GM12878 (cell line): ENCODE measurements around the gene PAX2. TPM values are rescaled to one million over a fixed set of nuclear protein-coding genes. Genes with fewer than 3 reads are reported as not detected.

Experiments
- ATAC-seq: fragments of 200-7000 bp; cut with Tn5 transposase; 3 replicates; pipeline ENCODE4 v1.9.1; 2020; ENCODE audit warnings: mild to moderate bottlenecking, moderate library complexity
- BruUV-seq: library from RNA; stranded (reverse); fragments of 400-500 nt; replicated peaks from 2 replicates; lab custom pipeline; 2021; lab: Mats Ljungman, UMichigan
- CTCF ChIA-PET: fragments of 300-600 bp; sonication (Branson Sonifier 250); formaldehyde crosslinking; extraction: SDS; loops from one replicate; lab custom pipeline; 2021; ENCODE audit warnings: inconsistent platforms; lab: Yijun Ruan, JAX
- POLR2A ChIA-PET: fragments of 350-600 bp; formaldehyde crosslinking; extraction: SDS; loops from one replicate; lab custom pipeline; 2021; ENCODE audit warnings: inconsistent platforms; lab: Charles Lee
- RAD21 ChIA-PET: fragments of 300-600 bp; sonication (Branson Sonifier 250); formaldehyde crosslinking; loops from one replicate; lab custom pipeline; 2023; ENCODE audit warnings: antibody characterized with exemption; ENCODE audit not compliant: unreplicated experiment; lab: Charles Lee
- SMC1A ChIA-PET: fragments of 300-600 bp; sonication (Branson Sonifier 250); formaldehyde crosslinking; loops from one replicate; lab custom pipeline; 2023; ENCODE audit not compliant: unreplicated experiment, uncharacterized antibody; lab: Charles Lee
- DNase-seq: peaks from one replicate; pipeline ENCODE4 v3.0.0-alpha.2; 2011; ENCODE audit warnings: low read depth, low spot score
- FAIRE-seq: peaks from 3 replicates; lab custom pipeline; 2011; peaks lifted over from hg19 to GRCh38; lab: Jason Lieb, UNC
- H2AFZ ChIP-seq: 2 replicates; pipeline ENCODE4 v1.6.0; 2011; ENCODE audit warnings: low read depth, low read length, control low read depth; ENCODE audit not compliant: control insufficient read depth
- H3K27ac ChIP-seq: 2 replicates; pipeline ENCODE4 v1.5.1; 2011; ENCODE audit warnings: control low read depth; ENCODE audit not compliant: control insufficient read depth, insufficient read depth
- H3K27me3 ChIP-seq, 2 experiments: replicated peaks in 1 of 2; 2 replicates each; pipeline versions ENCODE4 v1.6.0 to v1.6.1; 2011; ENCODE audit warnings: low read length in 1 of 2; ENCODE audit not compliant: control insufficient read depth in 2 of 2, insufficient read depth in 2 of 2
- H3K36me3 ChIP-seq, 2 experiments: 2 replicates each; pipeline ENCODE4 v1.5.1; 2011; ENCODE audit warnings: low read length in 1 of 2; ENCODE audit not compliant: control insufficient read depth in 2 of 2, insufficient read depth in 2 of 2
- H3K4me1 ChIP-seq: 2 replicates; pipeline ENCODE4 v1.6.1; 2011; ENCODE audit warnings: mild to moderate bottlenecking, low read length, moderate library complexity, mixed read lengths; ENCODE audit not compliant: control insufficient read depth, insufficient read depth
- H3K4me2 ChIP-seq: 2 replicates; pipeline ENCODE4 v1.6.0; 2011; ENCODE audit warnings: control low read depth; ENCODE audit not compliant: control insufficient read depth, insufficient read depth
- H3K4me3 ChIP-seq: fragments of 200-600 bp; sonication (generic); 2 replicates; pipeline ENCODE4 v1.5.1; 2016
- H3K79me2 ChIP-seq: 2 replicates; pipeline ENCODE4 v1.6.0; 2011; ENCODE audit warnings: low read length; ENCODE audit not compliant: control insufficient read depth, insufficient read depth
- H3K9ac ChIP-seq: 2 replicates; pipeline ENCODE4 v1.8.0; 2011; ENCODE audit warnings: low read length, control low read depth, mixed read lengths; ENCODE audit not compliant: control insufficient read depth, insufficient read depth
- H3K9me3 ChIP-seq: replicated peaks from 3 replicates; pipeline ENCODE4 v1.5.1; 2011; ENCODE audit warnings: mild to moderate bottlenecking, low read length; ENCODE audit not compliant: control insufficient read depth, insufficient read depth
- H4K20me1 ChIP-seq: 2 replicates; pipeline ENCODE4 v1.6.0; 2011; ENCODE audit not compliant: control insufficient read depth, insufficient read depth
- ATF7 ChIP-seq: fragments of 450-650 bp; IDR thresholded peaks from 2 replicates; pipeline ENCODE4 v1.6.1; 2016; ENCODE audit warnings: low read depth, mild to moderate bottlenecking
- BHLHE40 ChIP-seq, 2 experiments: fragments of 450-650 bp in 1 of 2; IDR thresholded peaks; 2 replicates each; pipeline ENCODE4 v1.6.1; 2011 to 2017; ENCODE audit warnings: low read depth in 2 of 2, borderline replicate concordance in 1 of 2, improper control_type of control experiment in 1 of 2, low read length in 1 of 2, mild to moderate bottlenecking in 1 of 2
- CBFB ChIP-seq: IDR thresholded peaks from 2 replicates; pipeline ENCODE4 v1.6.1; 2016; ENCODE audit warnings: antibody characterized with exemption, low read depth
- GABPA ChIP-seq: IDR thresholded peaks from 2 replicates; pipeline ENCODE4 v1.6.1; 2014; ENCODE audit warnings: antibody characterized with exemption, low read depth, mild to moderate bottlenecking, inconsistent platforms
- GATAD2B ChIP-seq: fragments of 450-650 bp; conservative IDR thresholded peaks from 2 replicates; pipeline ENCODE4 v1.6.1; 2017; ENCODE audit warnings: low read depth, mild to moderate bottlenecking, moderate library complexity
- HSF1 ChIP-seq: fragments of 150-350 bp; IDR thresholded peaks from 2 replicates; pipeline ENCODE4 v1.6.1; 2014; ENCODE audit warnings: mild to moderate bottlenecking, low read depth, low read length
- IKZF1 ChIP-seq: fragments of 450-650 bp; conservative IDR thresholded peaks from 2 replicates; pipeline ENCODE4 v1.6.1; 2017; ENCODE audit warnings: antibody characterized with exemption, mild to moderate bottlenecking
- IKZF2 ChIP-seq, 2 experiments: fragments of 450-650 bp; IDR thresholded peaks; 2 replicates each; pipeline ENCODE4 v1.6.1; 2017; ENCODE audit warnings: mild to moderate bottlenecking in 2 of 2, moderate library complexity in 2 of 2
- IRF3 ChIP-seq: fragments of 450-650 bp; IDR thresholded peaks from 2 replicates; pipeline ENCODE4 v1.6.1; 2014; ENCODE audit warnings: mild to moderate bottlenecking
- IRF5 ChIP-seq: fragments of 450-650 bp; IDR thresholded peaks from 2 replicates; pipeline ENCODE4 v1.6.1; 2017; ENCODE audit warnings: borderline replicate concordance
- KAT2A ChIP-seq: conservative IDR thresholded peaks from 2 replicates; pipeline ENCODE4 v1.6.1; 2011; ENCODE audit warnings: low read depth, low read length; ENCODE audit not compliant: control insufficient read depth
- NBN ChIP-seq: fragments of 450-650 bp; IDR thresholded peaks from 2 replicates; pipeline ENCODE4 v1.6.1; 2016
- NFYA ChIP-seq: IDR thresholded peaks from 2 replicates; pipeline ENCODE4 v1.6.1; 2011; ENCODE audit warnings: low read depth, mild to moderate bottlenecking, low read length, improper control_type of control experiment, borderline replicate concordance
- NR2C2 ChIP-seq: IDR thresholded peaks from 2 replicates; pipeline ENCODE4 v1.6.1; 2011; ENCODE audit warnings: borderline replicate concordance, low read depth; ENCODE audit not compliant: control insufficient read depth, insufficient read length
- PAX5 ChIP-seq: IDR thresholded peaks from 2 replicates; pipeline ENCODE4 v1.6.1; 2011; ENCODE audit warnings: low read depth, low read length, borderline replicate concordance
- PAX8 ChIP-seq: fragments of 450-650 bp; IDR thresholded peaks from 2 replicates; pipeline ENCODE4 v1.6.1; 2017; ENCODE audit warnings: mild to moderate bottlenecking, moderate library complexity
- RAD21 ChIP-seq: IDR thresholded peaks from 2 replicates; pipeline ENCODE4 v1.6.1; 2011; ENCODE audit warnings: mild to moderate bottlenecking, low read depth, low read length, moderate library complexity; ENCODE audit not compliant: insufficient read depth
- SPI1 ChIP-seq: IDR thresholded peaks from 2 replicates; pipeline ENCODE4 v1.6.1; 2011; ENCODE audit warnings: low read depth, mild to moderate bottlenecking, low read length, moderate library complexity, borderline replicate concordance; ENCODE audit not compliant: insufficient read depth
- SREBF1 ChIP-seq: IDR thresholded peaks from 2 replicates; pipeline ENCODE4 v1.6.1; 2012; ENCODE audit warnings: mild to moderate bottlenecking, low read length
- ZNF217 ChIP-seq: fragments of 450-650 bp; IDR thresholded peaks from 2 replicates; pipeline ENCODE4 v1.6.1; 2017; ENCODE audit warnings: antibody characterized with exemption, mild to moderate bottlenecking
- WGBS: methylation state at CpG from one replicate; pipeline ENCODE4 v1.1.6; 2016; ENCODE audit warnings: low lambda C conversion rate; ENCODE audit not compliant: insufficient replicate concordance, insufficient coverage; ENCODE audit errors: missing lambda C conversion rate; 5-methylcytosine and 5-hydroxymethylcytosine counted together
- in situ Hi-C: fragments of 300-500 bp; cut with MboI; formaldehyde crosslinking; loops from 9 replicates; pipeline ENCODE4 v1.14.3; 2018; ENCODE audit warnings: mixed read lengths
- intact Hi-C: fragments of 100-400 bp; cut with micrococcal nuclease; formaldehyde crosslinking; loops from one replicate; pipeline ENCODE4 v1.14.2; 2022; ENCODE audit not compliant: unreplicated experiment
- polyA plus RNA-seq, 11 experiments: library from polyadenylated mRNA; depleted of rRNA in 4 of 11; unstranded in 6 of 11; stranded (reverse) in 5 of 11; fragments of >200 nt; fragmentation: Nextera tagmentation in 4 of 11; fragmentation: Illumina TruSeq in 1 of 11; extraction: Ambion mirVana in 4 of 11; extraction: Trizol in 1 of 11; gene quantifications; 1 replicate in 1 of 11; 2 replicates in 10 of 11; pipeline versions ENCODE4 v1.2.1 to v1.2.3, GENCODE V29; 2011 to 2016; ENCODE audit warnings: inconsistent platforms in 2 of 11, missing spikeins in 2 of 11, low read depth in 1 of 11
- total RNA-seq, 4 experiments: library from RNA; depleted of rRNA in 3 of 4; stranded (reverse); fragments of >200 nt in 3 of 4; fragmentation: Illumina TruSeq in 1 of 4; extraction: Trizol in 1 of 4; gene quantifications; 2 replicates each; pipeline versions ENCODE4 v1.2.1 to v1.2.3, GENCODE V29; 2013 to 2021
- TF ChIP-seq, protein P1 (sequence below): IDR thresholded peaks from 2 replicates; pipeline ENCODE4 v1.6.1; 2011; ENCODE audit warnings: mild to moderate bottlenecking, low read depth, low read length, moderate library complexity; ENCODE audit not compliant: insufficient replicate concordance

Gene PAX2
- total and polyA plus RNA-seq, 10 of the 15 experiments (the other 5 are each of a cell fraction or from before 2014, with no cell fraction given) = not detected

GRCh38 chr10:100696477-100696901, 48.9 kb upstream of the PAX2 start:
- in situ Hi-C loops = no loop called here
- no peaks in the 10 kb centered on the region; a peak in 2 of 4 replicates for H3K27me3 ChIP-seq
- no peaks in the 10 kb centered on the region for H4K20me1 ChIP-seq
- no peak overlapping the region for H3K4me3 ChIP-seq
- ATAC-seq (peak; percentile 93), DNase-seq (peak; percentile 37), FAIRE-seq (peak; percentile 84)
- H3K9ac ChIP-seq = no peak overlapping the region
- no peak overlapping the region; the same call in 1 of the 2 replicates for H3K27ac ChIP-seq
- ChIA-PET RAD21 (no interaction called here), POLR2A (no interaction called here), CTCF (interaction anchor here (1.5 kb wide), 1 partner anchor 32 kb away, joined by 6 read pairs; no protein-coding TSS in a partner anchor), SMC1A (no interaction called here)
- no peak overlapping the region for H2AFZ ChIP-seq
- no peaks in the 10 kb centered on the region for H3K79me2 ChIP-seq
- intact Hi-C loops = no loop called here
- BruUV-seq = no TSS peak
- H3K4me1 ChIP-seq = no peaks in the 10 kb centered on the region
- H3K9me3 ChIP-seq = no peaks in the 10 kb centered on the region; the same call in 2 of the 3 replicates
- H3K36me3 ChIP-seq = no peaks in the 10 kb centered on the region
- no peak overlapping the region for H3K4me2 ChIP-seq
- 0% methylated on average over 2 of the region's 2 CpGs for WGBS
- TF ChIP-seq GABPA (no peak), SREBF1 (no peak), ZNF217 (no peak), IRF3 (no peak), IKZF1 (peak; percentile 66; the same call in 1 of the 2 replicates), NBN (0 out of 2 replicates have a peak, but pooled peaks have one; percentile 29), SPI1 (no peak), PAX5 (no peak), PAX8 (no peak), KAT2A (no peak), CBFB (no peak; the same call in 1 of the 2 replicates), NR2C2 (no peak), IKZF2 (IDR thresholded peaks at IDR 0.05) (peak; percentile 67 to 73; a peak in 3 of 4 replicates), IRF5 (no peak), HSF1 (no peak), RAD21 (no peak), NFYA (no peak), BHLHE40 (IDR thresholded peaks at IDR 0.05; ENCODE audit: borderline replicate concordance in 1 of 2, low read depth in 2 of 2, low read length in 1 of 2) (peak; percentile 6 to 63; a peak in 2 of 4 replicates), ATF7 (peak; percentile 58; the same call in 1 of the 2 replicates), GATAD2B (0 out of 2 replicates have a peak, but pooled peaks have one; percentile 35)
- TF ChIP-seq, protein P1, sequence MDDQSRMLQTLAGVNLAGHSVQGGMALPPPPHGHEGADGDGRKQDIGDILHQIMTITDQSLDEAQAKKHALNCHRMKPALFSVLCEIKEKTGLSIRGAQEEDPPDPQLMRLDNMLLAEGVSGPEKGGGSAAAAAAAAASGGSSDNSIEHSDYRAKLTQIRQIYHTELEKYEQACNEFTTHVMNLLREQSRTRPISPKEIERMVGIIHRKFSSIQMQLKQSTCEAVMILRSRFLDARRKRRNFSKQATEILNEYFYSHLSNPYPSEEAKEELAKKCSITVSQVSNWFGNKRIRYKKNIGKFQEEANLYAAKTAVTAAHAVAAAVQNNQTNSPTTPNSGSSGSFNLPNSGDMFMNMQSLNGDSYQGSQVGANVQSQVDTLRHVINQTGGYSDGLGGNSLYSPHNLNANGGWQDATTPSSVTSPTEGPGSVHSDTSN = no peak
